Nucleus accumbens (tissue), 56 donors: ENCODE measurements around the gene ASZ1.
A peak's percentile ranks its signal among the peaks of the same experiment; 100 is the strongest.

Experiments
- DNase-seq, 56 donors: peaks; one replicate each; lab custom pipeline; 2025; lab: John Stamatoyannopoulos, UW

The ASZ1 gene

DNA sequence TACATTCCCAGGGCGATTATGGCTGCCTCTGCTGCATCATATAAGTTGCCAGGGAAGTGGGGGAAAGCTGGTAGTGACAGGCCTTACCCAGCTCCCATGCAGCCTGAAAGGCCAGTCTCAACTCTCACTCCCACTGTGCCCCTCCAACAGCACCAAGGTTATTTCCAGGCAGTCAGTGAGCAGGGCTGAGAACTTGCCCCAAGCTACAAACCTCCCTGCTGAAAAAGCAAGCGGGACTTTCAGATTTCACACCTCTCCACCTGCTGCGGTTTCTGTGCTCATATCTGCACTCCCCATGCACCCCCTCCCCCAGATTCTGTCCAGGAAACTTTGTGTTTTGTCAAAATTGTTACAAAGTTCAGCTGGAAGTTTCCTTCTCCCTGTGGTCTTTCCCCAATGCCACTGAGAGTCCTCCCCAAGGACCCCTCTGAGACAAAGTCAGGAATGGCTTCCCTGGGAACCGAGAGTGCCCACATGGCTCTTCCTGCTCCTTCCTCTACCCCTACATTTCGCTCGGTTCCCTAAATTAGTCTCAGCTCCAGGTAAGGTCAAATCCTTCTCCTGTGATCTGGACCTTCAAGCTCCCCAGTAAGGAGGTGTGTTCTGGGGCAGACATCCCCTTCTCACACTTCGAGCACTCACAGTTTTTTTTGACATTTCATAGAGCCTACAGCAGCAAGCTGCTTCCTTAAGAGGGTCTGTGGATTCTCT, 79.2 kb downstream of the ASZ1 start:
- no peak for DNase-seq

- no peak for DNase-seq
Measured at GRCh38 chr7:117347480-117347879, 79.8 kb downstream of the ASZ1 start.

DNA sequence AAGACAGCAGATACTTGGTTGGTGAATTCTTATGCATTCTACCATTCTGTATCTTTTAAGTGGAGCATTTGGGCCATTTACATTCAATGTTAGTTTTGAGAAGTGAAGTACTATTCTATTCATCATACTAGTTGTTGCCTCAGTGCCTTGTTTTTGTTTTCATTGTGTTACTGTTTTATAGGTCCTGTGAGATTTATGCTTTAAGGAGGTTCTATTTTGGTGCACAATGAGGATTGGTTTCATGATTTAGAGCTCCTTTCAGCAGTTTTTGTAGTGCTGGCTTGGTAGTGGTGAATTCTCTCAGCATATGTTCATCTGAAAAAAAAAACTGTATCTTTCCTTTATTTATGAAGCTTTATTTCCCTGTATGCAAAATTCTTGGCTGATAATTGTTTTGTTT, 81.1 kb downstream of the ASZ1 start:
- DNase-seq, result no peak

DNA sequence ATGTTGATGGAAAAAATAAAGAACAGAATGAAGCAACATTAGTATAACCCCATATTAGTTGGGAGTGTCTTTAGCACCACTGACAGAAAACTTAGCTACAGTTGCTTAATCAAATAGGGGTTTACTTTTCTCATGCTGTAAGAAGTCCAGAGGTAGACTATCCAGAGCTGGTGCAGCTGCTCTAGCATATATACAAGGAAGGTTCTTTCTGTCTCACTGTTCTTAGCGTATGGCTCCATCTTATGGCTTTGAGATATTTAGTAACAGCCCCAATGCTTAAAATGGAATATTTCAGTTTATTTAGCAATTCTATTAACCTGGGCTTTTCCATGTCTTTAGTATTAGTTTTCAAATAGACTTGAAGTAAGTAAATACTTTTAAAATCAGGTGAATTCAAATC, 89.3 kb downstream of the ASZ1 start:
- DNase-seq, result no peak

DNA sequence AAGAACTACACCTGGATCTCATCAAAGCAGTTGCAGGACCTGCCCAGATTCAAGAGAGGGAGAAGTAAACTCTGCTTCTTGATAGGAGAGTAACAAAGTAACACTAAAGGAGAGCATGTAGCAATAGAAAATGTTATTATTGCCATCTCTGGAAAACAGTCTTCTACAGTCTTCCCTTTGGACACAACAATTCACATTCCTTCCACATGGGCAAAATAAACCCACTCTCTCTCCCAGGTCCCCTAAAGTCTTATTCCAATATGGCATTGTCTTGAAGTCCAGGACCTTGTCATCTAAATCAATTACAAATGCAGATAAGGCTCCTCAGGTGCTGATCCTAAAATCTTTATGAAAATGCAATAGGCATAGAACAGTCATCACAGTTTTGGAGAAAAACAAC, 94.1 kb downstream of the ASZ1 start:
- DNase-seq, result no peak

DNA sequence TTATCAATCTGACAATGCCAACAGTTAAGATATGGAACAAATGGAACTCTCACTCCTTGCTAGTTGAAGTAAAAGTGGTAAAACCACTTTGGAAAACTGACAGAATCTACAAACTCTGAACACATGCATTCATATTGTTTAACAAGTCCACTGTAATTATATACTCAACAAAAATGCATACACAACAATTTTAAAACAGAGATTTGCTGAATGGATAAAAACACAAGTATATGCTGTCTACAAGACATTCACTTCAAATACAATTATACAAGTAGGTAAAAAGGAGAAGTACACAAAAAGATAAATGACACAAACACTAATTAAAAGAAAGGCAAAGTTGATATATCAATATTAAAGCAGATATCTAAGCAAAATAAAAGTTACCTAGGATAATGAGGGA, 95.3 kb downstream of the ASZ1 start:
- DNase-seq, result no peak

DNA sequence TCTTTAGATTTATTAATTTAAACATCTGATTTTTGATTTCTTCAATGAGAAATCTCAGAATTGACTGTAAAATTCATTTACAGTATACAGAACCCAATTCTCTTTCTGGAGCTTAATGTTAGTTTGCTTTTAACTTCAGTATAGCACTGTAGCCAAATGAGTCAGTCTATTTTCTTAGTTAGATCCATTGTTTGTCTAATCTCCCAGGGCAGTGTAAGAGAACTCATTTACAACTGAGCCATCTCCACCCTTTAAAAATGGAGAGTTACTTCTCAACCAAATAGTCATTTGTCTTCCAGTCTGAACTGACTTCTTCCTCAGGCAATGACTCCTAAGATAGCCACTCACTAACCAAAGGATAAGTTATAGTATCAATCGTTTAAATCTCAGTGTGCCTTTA, 101.5 kb downstream of the ASZ1 start:
- DNase-seq, result no peak

- no peak for DNase-seq
Measured at GRCh38 chr7:117324960-117325359, 102.3 kb downstream of the ASZ1 start.

- DNase-seq, result peak in 5 of 56 donors; percentile 4 to 68 (median 7)
Measured at GRCh38 chr7:117323851-117324711, 103.2 kb downstream of the ASZ1 start.

DNA sequence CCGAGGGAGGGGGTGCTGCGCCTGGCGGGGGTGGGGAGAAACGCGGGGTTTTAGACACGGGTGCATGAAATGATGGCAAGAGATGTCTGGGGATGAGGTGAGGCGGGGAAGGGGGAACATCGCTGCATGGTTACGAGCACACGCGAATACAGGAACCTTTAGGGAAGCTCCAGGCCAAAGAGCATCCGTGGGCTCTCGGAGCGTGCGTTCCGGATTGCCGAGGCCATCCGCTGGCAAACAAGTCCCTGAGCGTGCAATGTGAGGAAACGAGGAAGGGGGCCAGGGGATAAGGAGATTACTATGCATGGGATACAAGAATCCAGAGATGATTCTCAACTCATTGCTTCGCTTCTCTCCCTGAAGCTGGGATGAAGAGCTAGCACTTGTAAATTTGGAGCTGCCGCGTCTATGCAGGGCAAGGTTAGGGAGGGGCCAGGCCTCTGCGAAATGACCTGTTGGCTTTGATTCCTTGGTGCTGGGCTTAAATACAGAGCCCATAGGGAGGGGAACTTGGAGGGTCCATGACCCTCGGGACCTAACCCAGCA, 103.9 kb downstream of the ASZ1 start:
- peak in 1 of 56 donors; percentile 3 for DNase-seq

GRCh38 chr7:117322741-117323304, 104.5 kb downstream of the ASZ1 start, which contains the start of gene WNT2:
TSS of gene WNT2 (minus strand) at chr7:117323058. CDS start at chr7:117322989, 69 bp downstream.
- DNase-seq, result peak in 1 of 56 donors; percentile 12

DNA sequence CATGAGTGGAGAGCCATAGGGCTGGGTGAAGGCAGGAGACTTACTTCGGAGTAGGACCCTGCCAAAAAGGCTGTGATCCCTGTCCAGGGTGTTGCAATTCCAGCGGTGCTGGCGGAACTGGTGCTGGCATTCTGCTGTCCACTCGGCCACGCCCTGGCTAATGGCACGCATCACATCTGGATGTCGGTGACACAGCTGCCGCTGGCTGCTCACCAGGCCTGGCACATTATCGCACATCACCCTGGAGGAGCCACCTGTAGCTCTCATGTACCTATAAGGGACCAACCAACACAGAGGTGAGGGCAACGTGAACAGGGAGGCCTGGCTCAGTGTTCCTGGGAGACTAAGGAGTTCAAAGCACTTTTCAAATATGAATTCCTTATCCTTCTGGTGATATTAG, 106.8 kb downstream of the ASZ1 start:
- no peak for DNase-seq

DNA sequence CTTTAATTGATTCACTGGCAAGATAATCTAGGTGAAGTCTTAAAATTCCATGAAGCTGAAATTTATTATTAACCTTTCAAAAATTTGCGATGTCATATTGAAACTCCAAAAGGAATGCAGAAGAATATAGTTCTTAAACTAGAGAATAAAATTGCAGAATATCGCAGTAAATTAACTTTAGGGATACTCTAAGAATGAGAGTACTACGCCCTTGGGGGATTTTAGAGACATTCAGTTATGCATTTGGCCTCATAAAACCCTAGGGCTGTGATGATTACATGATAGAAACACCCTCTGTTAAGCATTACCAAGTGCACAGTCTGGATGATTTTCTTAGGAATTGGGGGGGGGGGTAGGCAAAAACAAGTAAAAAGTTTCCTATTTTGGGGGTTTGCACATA, 108.1 kb downstream of the ASZ1 start:
- DNase-seq, result no peak

- DNase-seq, result no peak
Measured at GRCh38 chr7:117313582-117313981, 113.7 kb downstream of the ASZ1 start.
